Panc1 (cell line): ENCODE data around the gene DHRS7C. TPM values are rescaled to one million over a fixed set of nuclear protein-coding genes. Genes with fewer than 3 reads are reported as not detected.

Source experiments
- ATAC-seq: fragments of 200-7000 bp; cut with Tn5 transposase; 2 replicates; pipeline ENCODE4 v1.9.1; 2020; ENCODE audit warnings: mild to moderate bottlenecking, moderate library complexity
- BruUV-seq: library from RNA; stranded (reverse); fragments of 400-500 nt; replicated peaks from 2 replicates; lab custom pipeline; 2021; lab: Mats Ljungman, UMichigan
- CTCF ChIA-PET: fragments of 300-600 bp; sonication (Branson Sonifier 250); formaldehyde crosslinking; loops from one replicate; lab custom pipeline; 2022; ENCODE audit warnings: antibody characterized with exemption; lab: Charles Lee
- POLR2A ChIA-PET: fragments of 300-600 bp; sonication (Branson Sonifier 250); formaldehyde crosslinking; loops from one replicate; lab custom pipeline; 2022; ENCODE audit warnings: antibody characterized with exemption; lab: Charles Lee
- DNase-seq: peaks from one replicate; pipeline ENCODE4 v3.0.0-alpha.2; 2010; ENCODE audit warnings: low read depth, low spot score
- H3K27ac ChIP-seq: 2 replicates; pipeline ENCODE4 v1.5.1; 2011; ENCODE audit warnings: mild to moderate bottlenecking, low read length, inconsistent platforms
- H3K27me3 ChIP-seq: fragments of 200-500 bp; sonication (Bioruptor generic); 2 replicates; pipeline ENCODE4 v1.6.0; 2014; ENCODE audit warnings: low read length, inconsistent platforms; ENCODE audit not compliant: control insufficient read depth, insufficient read depth
- H3K36me3 ChIP-seq: fragments of 200-500 bp; sonication (Bioruptor generic); 2 replicates; pipeline ENCODE4 v1.5.1; 2014; ENCODE audit warnings: inconsistent platforms, mild to moderate bottlenecking, low read length, moderate library complexity; ENCODE audit not compliant: control insufficient read depth, insufficient read depth
- H3K4me1 ChIP-seq: 2 replicates; pipeline ENCODE4 v1.5.1; 2011; ENCODE audit warnings: inconsistent platforms, mild to moderate bottlenecking, low read length, moderate library complexity; ENCODE audit not compliant: control insufficient read depth, insufficient read depth
- H3K4me3 ChIP-seq, 2 experiments: 2 replicates each; pipeline ENCODE4 v1.5.1; 2011 to 2012; ENCODE audit warnings: low read depth in 2 of 2, low read length in 2 of 2, mild to moderate bottlenecking in 2 of 2, inconsistent platforms in 1 of 2, moderate library complexity in 1 of 2
- H3K9me3 ChIP-seq: fragments of 200-500 bp; sonication (Bioruptor generic); 2 replicates; pipeline ENCODE4 v1.5.1; 2014; ENCODE audit warnings: low read depth, mild to moderate bottlenecking, inconsistent platforms, low read length, moderate library complexity; ENCODE audit not compliant: control insufficient read depth, insufficient read depth
- POLR2AphosphoS5 ChIP-seq: IDR thresholded peaks from 2 replicates; pipeline ENCODE4 v1.6.1; 2012; ENCODE audit warnings: mild to moderate bottlenecking, low read depth, low read length, moderate library complexity
- SIN3A ChIP-seq: IDR thresholded peaks from 2 replicates; pipeline ENCODE4 v1.6.1; 2012; ENCODE audit warnings: low read depth, mild to moderate bottlenecking, low read length, moderate library complexity, borderline replicate concordance; ENCODE audit not compliant: insufficient read depth
- TCF7L2 ChIP-seq: IDR thresholded peaks from 2 replicates; pipeline ENCODE4 v1.6.1; 2011; ENCODE audit warnings: mild to moderate bottlenecking, low read depth, low read length, inconsistent platforms
- in situ Hi-C: cut with HindIII; loops from 2 replicates; pipeline ENCODE4 v1.10.0; 2016; ENCODE audit warnings: low sequenced_read_pairs, low pct_unique_long_range_greater_than_20kb
- intact Hi-C: fragments of 100-400 bp; cut with micrococcal nuclease; formaldehyde crosslinking; loops from one replicate; pipeline ENCODE4 v1.10.0; 2022; ENCODE audit not compliant: unreplicated experiment
- total RNA-seq: library from RNA; stranded (reverse); gene quantifications from one replicate; pipeline ENCODE4 v1.2.1, GENCODE V29; 2021; ENCODE audit not compliant: unreplicated experiment
- TF ChIP-seq, protein P1 (sequence below), 2 experiments: IDR thresholded peaks; 2 replicates each; pipeline ENCODE4 v1.6.1; 2011 to 2012; ENCODE audit warnings: low read depth in 2 of 2, control low read depth in 1 of 2, low read length in 1 of 2, mild to moderate bottlenecking in 1 of 2, moderate library complexity in 1 of 2; ENCODE audit not compliant: insufficient read depth in 1 of 2
- TF ChIP-seq, protein P2 (sequence below): fragments of 450-650 bp; IDR thresholded peaks from 2 replicates; pipeline ENCODE4 v1.5.1; 2017; ENCODE audit warnings: mild to moderate bottlenecking

Gene DHRS7C
- total RNA-seq, 1 experiment from 2014 or later: not detected

- Histone ChIP-seq H3K4me3 (no peak overlapping the region), H3K4me1 (no peaks in the 10 kb centered on the region), H3K27me3 (no peaks in the 10 kb centered on the region), H3K27ac (no peak overlapping the region), H3K9me3 (no peaks in the 10 kb centered on the region), H3K36me3 (no peaks in the 10 kb centered on the region)
- TF ChIP-seq, protein P1, sequence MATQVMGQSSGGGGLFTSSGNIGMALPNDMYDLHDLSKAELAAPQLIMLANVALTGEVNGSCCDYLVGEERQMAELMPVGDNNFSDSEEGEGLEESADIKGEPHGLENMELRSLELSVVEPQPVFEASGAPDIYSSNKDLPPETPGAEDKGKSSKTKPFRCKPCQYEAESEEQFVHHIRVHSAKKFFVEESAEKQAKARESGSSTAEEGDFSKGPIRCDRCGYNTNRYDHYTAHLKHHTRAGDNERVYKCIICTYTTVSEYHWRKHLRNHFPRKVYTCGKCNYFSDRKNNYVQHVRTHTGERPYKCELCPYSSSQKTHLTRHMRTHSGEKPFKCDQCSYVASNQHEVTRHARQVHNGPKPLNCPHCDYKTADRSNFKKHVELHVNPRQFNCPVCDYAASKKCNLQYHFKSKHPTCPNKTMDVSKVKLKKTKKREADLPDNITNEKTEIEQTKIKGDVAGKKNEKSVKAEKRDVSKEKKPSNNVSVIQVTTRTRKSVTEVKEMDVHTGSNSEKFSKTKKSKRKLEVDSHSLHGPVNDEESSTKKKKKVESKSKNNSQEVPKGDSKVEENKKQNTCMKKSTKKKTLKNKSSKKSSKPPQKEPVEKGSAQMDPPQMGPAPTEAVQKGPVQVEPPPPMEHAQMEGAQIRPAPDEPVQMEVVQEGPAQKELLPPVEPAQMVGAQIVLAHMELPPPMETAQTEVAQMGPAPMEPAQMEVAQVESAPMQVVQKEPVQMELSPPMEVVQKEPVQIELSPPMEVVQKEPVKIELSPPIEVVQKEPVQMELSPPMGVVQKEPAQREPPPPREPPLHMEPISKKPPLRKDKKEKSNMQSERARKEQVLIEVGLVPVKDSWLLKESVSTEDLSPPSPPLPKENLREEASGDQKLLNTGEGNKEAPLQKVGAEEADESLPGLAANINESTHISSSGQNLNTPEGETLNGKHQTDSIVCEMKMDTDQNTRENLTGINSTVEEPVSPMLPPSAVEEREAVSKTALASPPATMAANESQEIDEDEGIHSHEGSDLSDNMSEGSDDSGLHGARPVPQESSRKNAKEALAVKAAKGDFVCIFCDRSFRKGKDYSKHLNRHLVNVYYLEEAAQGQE (IDR thresholded peaks at IDR 0.05; ENCODE audit: insufficient read depth in 1 of 2, low read depth in 2 of 2, low read length in 1 of 2): no peak
- TF ChIP-seq TCF7L2: no peak
- no peak for TF ChIP-seq SIN3A
- no peak for TF ChIP-seq POLR2AphosphoS5
- TF ChIP-seq, protein P2, sequence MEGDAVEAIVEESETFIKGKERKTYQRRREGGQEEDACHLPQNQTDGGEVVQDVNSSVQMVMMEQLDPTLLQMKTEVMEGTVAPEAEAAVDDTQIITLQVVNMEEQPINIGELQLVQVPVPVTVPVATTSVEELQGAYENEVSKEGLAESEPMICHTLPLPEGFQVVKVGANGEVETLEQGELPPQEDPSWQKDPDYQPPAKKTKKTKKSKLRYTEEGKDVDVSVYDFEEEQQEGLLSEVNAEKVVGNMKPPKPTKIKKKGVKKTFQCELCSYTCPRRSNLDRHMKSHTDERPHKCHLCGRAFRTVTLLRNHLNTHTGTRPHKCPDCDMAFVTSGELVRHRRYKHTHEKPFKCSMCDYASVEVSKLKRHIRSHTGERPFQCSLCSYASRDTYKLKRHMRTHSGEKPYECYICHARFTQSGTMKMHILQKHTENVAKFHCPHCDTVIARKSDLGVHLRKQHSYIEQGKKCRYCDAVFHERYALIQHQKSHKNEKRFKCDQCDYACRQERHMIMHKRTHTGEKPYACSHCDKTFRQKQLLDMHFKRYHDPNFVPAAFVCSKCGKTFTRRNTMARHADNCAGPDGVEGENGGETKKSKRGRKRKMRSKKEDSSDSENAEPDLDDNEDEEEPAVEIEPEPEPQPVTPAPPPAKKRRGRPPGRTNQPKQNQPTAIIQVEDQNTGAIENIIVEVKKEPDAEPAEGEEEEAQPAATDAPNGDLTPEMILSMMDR: no peak
- ChIA-PET POLR2A (no interaction called here), CTCF (no interaction called here)
- no peak for ATAC-seq
- DNase-seq: no peak
- in situ Hi-C loops: no loop called here
- no TSS peak for BruUV-seq
- intact Hi-C loops: no loop called here
Measured at GRCh38 chr17:9816472-9816871, 25.1 kb upstream of the DHRS7C start.

DNA sequence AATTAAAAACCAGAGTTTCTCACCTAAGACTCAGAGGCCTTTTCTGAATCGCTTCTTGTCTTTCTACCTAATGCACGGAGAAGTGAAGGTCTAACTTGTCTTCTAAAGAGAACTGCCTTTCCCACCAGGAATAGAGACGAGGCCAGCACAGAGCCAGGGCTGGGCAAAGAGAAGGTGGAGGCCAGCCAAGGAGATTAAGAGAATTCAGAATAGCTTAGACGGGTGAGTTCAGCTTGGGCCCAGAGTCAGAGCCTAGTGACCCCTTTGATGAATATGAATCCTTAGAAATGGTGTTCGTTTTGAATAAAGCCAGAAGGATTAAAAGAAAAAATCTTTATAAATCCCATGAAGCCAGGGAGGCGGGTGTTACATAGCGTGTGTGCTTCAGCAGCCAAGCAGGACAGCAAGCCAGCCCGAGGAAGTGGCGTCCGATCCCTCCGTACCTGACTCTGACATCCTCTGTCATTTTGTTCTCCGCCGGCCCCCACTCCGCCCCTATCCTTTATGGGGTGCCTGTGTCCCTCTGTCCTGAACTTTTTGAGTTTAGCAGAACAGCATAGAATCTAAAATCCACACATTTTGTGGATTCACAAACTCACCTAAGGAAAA lies 23.0 kb upstream of the DHRS7C start:
- intact Hi-C loops: no loop called here
- Histone ChIP-seq H3K9me3 (no peaks in the 10 kb centered on the region), H3K36me3 (no peaks in the 10 kb centered on the region), H3K27me3 (no peaks in the 10 kb centered on the region), H3K4me3 (no peak overlapping the region), H3K27ac (no peak overlapping the region), H3K4me1 (no peaks in the 10 kb centered on the region)
- ATAC-seq (no peak), DNase-seq (no peak)
- CTCF ChIA-PET: no interaction called here
- in situ Hi-C loops: no loop called here
- no TSS peak for BruUV-seq
- TF ChIP-seq POLR2AphosphoS5 (no peak), TCF7L2 (no peak), SIN3A (no peak)
- TF ChIP-seq, protein P1 (IDR thresholded peaks at IDR 0.05; ENCODE audit: insufficient read depth in 1 of 2, low read depth in 2 of 2, low read length in 1 of 2): no peak
- TF ChIP-seq, protein P2: no peak
- POLR2A ChIA-PET: no interaction called here
